ENCODE data around the gene KMT2A.
A peak's percentile ranks its signal among the peaks of the same experiment; 100 is the strongest.
"Not testable (repeated sequence)": the region's sequence is repeated elsewhere in the genome, so short reads cannot be mapped to it uniquely, and the experiment has no call there.

KMT2A gene

GRCh38 chr11:118570787-118571186, 134.5 kb downstream of the KMT2A start:
- DNase-seq, result no peak

GRCh38 chr11:118571701-118572060, 135.4 kb downstream of the KMT2A start:
- Histone ChIP-seq H3K4me3 (ENCODE audit: low read depth in 1 of 2, low read length in 2 of 2) (peak overlapping the region; percentile 79 to 96; a peak in 3 of 4 replicates), H2AFZ (ENCODE audit: low read depth, low read length) (peak overlapping the region; percentile 83), H3K79me2 (ENCODE audit: insufficient read depth, low read length) (peaks cover 54% of the 10 kb centered on the region), H3K4me2 (ENCODE audit: insufficient read depth, low read length) (peak overlapping the region; percentile 76), H4K20me1 (ENCODE audit: insufficient read depth, low read length) (peaks cover 21% of the 10 kb centered on the region), H3K9ac (ENCODE audit: low read depth, low read length) (peak overlapping the region; percentile 98), H3K27ac (ENCODE audit: low read length) (peak overlapping the region; percentile 93), H3K4me1 (ENCODE audit: insufficient read depth, low read length) (peaks cover 33% of the 10 kb centered on the region)
- H3K36me3 ChIP-seq (ENCODE audit: insufficient read depth, low read length); DNase-seq; ATAC-seq (ENCODE audit: insufficient read depth, low read depth); H3K27me3 ChIP-seq (ENCODE audit: insufficient read depth, low read length, poor library complexity); H3K9me3 ChIP-seq (ENCODE audit: insufficient read depth, low read length, severe bottlenecking): not testable (repeated sequence)

More at GRCh38 chr11:118570787-118571186, 134.5 kb downstream of the KMT2A start:
- Histone ChIP-seq H3K9me3 (ENCODE audit: insufficient read depth, low read length, severe bottlenecking) (no peaks in the 10 kb centered on the region), H3K27ac (ENCODE audit: low read length) (no peak overlapping the region), H4K20me1 (ENCODE audit: insufficient read depth, low read length) (peaks cover 14% of the 10 kb centered on the region), H3K4me1 (ENCODE audit: insufficient read depth, low read length) (peaks cover 39% of the 10 kb centered on the region), H3K4me2 (ENCODE audit: insufficient read depth, low read length) (no peak overlapping the region), H3K79me2 (ENCODE audit: insufficient read depth, low read length) (peaks cover 45% of the 10 kb centered on the region), H3K36me3 (ENCODE audit: insufficient read depth, low read length) (peaks cover 5% of the 10 kb centered on the region; the same call in 1 of the 2 replicates), H3K27me3 (ENCODE audit: insufficient read depth, low read length, poor library complexity) (no peaks in the 10 kb centered on the region), H3K4me3 (ENCODE audit: low read depth in 1 of 2, low read length in 2 of 2) (no peak overlapping the region), H2AFZ (ENCODE audit: low read depth, low read length) (no peak overlapping the region), H3K9ac (ENCODE audit: low read depth, low read length) (no peak overlapping the region)
- no peak for ATAC-seq (ENCODE audit: insufficient read depth, low read depth)
- no peak for TF ChIP-seq EZH2 (IDR thresholded peaks at IDR 0.05; ENCODE audit: borderline replicate concordance, low read depth, low read length, severe bottlenecking)
- no peak for TF ChIP-seq CTCF (IDR thresholded peaks at IDR 0.05; ENCODE audit: borderline replicate concordance, extremely low read depth, low read length, poor library complexity, severe bottlenecking)

- Histone ChIP-seq H3K4me1 (ENCODE audit: insufficient read depth, low read length) (peaks cover 33% of the 10 kb centered on the region), H3K79me2 (ENCODE audit: insufficient read depth, low read length) (peaks cover 60% of the 10 kb centered on the region), H2AFZ (ENCODE audit: low read depth, low read length) (peak within 1 kb of the TSS; percentile 99), H3K27me3 (ENCODE audit: insufficient read depth, low read length, poor library complexity) (no peaks in the 10 kb centered on the region), H3K9me3 (ENCODE audit: insufficient read depth, low read length, severe bottlenecking) (no peaks in the 10 kb centered on the region), H3K4me3 (ENCODE audit: low read depth in 1 of 2, low read length in 2 of 2) (peak within 1 kb of the TSS; percentile 79 to 96), H4K20me1 (ENCODE audit: insufficient read depth, low read length) (peaks cover 27% of the 10 kb centered on the region), H3K4me2 (ENCODE audit: insufficient read depth, low read length) (peak within 1 kb of the TSS; percentile 76), H3K27ac (ENCODE audit: low read length) (peak within 1 kb of the TSS; percentile 93), H3K9ac (ENCODE audit: low read depth, low read length) (peak within 1 kb of the TSS; percentile 98), H3K36me3 (ENCODE audit: insufficient read depth, low read length) (peaks cover 9% of the 10 kb centered on the region)
- DNase-seq (peak; percentile 83), ATAC-seq (ENCODE audit: insufficient read depth, low read depth) (peak; percentile 88)
- TF ChIP-seq CTCF (IDR thresholded peaks at IDR 0.05; ENCODE audit: borderline replicate concordance, extremely low read depth, low read length, poor library complexity, severe bottlenecking), result peak; percentile 29
- no peak for TF ChIP-seq EZH2 (IDR thresholded peaks at IDR 0.05; ENCODE audit: borderline replicate concordance, low read depth, low read length, severe bottlenecking)
Measured at GRCh38 chr11:118572061-118572980, 136.0 kb downstream of the KMT2A start, which contains the start of gene ARCN1. ARCN1 (plus strand) TSS chr11:118572409; CDS start chr11:118572548, 139 bp downstream.

- peak overlapping the region; percentile 79 to 96 for H3K4me3 ChIP-seq (ENCODE audit: low read depth in 1 of 2, low read length in 2 of 2)
- H4K20me1 ChIP-seq (ENCODE audit: insufficient read depth, low read length), result peaks cover 31% of the 10 kb centered on the region
- no peak for TF ChIP-seq EZH2 (IDR thresholded peaks at IDR 0.05; ENCODE audit: borderline replicate concordance, low read depth, low read length, severe bottlenecking)
- TF ChIP-seq CTCF (IDR thresholded peaks at IDR 0.05; ENCODE audit: borderline replicate concordance, extremely low read depth, low read length, poor library complexity, severe bottlenecking), result no peak
- H3K9ac ChIP-seq (ENCODE audit: low read depth, low read length), result peak overlapping the region; percentile 98
- peak; percentile 23 for DNase-seq
- peaks cover 33% of the 10 kb centered on the region for H3K4me1 ChIP-seq (ENCODE audit: insufficient read depth, low read length)
- ATAC-seq (ENCODE audit: insufficient read depth, low read depth), result peak; percentile 49
- H3K4me2 ChIP-seq (ENCODE audit: insufficient read depth, low read length), result peak overlapping the region; percentile 76
- H3K79me2 ChIP-seq (ENCODE audit: insufficient read depth, low read length), result peaks cover 68% of the 10 kb centered on the region
- peaks cover 13% of the 10 kb centered on the region for H3K36me3 ChIP-seq (ENCODE audit: insufficient read depth, low read length)
- peak overlapping the region; percentile 93 for H3K27ac ChIP-seq (ENCODE audit: low read length)
- H2AFZ ChIP-seq (ENCODE audit: low read depth, low read length), result peak overlapping the region; percentile 99
- no peaks in the 10 kb centered on the region for H3K9me3 ChIP-seq (ENCODE audit: insufficient read depth, low read length, severe bottlenecking)
- H3K27me3 ChIP-seq (ENCODE audit: insufficient read depth, low read length, poor library complexity), result no peaks in the 10 kb centered on the region
Measured at GRCh38 chr11:118572981-118573550, 136.8 kb downstream of the KMT2A start.

Data from DND-41 (cell line).